GM12892 (cell line): Measurements from ENCODE around the gene CISTR.

Source experiments
- POLR2A ChIP-seq: IDR thresholded peaks from 2 replicates; pipeline ENCODE4 v1.6.1; 2011; ENCODE audit warnings: low read depth, low read length, control low read depth
- POLR2AphosphoS5 ChIP-seq: IDR thresholded peaks from 2 replicates; pipeline ENCODE4 v1.6.1; 2011; ENCODE audit warnings: low read depth, low read length, control low read depth
- TAF1 ChIP-seq: IDR thresholded peaks from 2 replicates; pipeline ENCODE4 v1.6.1; 2011; ENCODE audit warnings: low read depth, mild to moderate bottlenecking, control low read depth, low read length, borderline replicate concordance

GRCh38 chr12:53775478-53776145 is 23.8 kb upstream of the CISTR start:
- TF ChIP-seq POLR2AphosphoS5 (no peak), POLR2A (no peak), TAF1 (no peak)
